Activated naive CD4-positive, alpha-beta T cell treated with anti-CD3 and anti-CD28 coated beads for 36 hours (primary cell): ENCODE measurements around the gene SLC39A11. TPM values are rescaled to one million over a fixed set of nuclear protein-coding genes. Genes with fewer than 3 reads are reported as not detected.
"Not testable (repeated sequence)": the region's sequence is repeated elsewhere in the genome, so short reads cannot be mapped to it uniquely, and the experiment has no call there.

Source experiments
- CTCF ChIA-PET: fragments of 350-600 bp; sonication (Branson Sonifier 250); formaldehyde crosslinking; loops from one replicate; lab custom pipeline; 2021; ENCODE audit warnings: antibody characterized with exemption; lab: Charles Lee
- DNase-seq: peaks from one replicate; pipeline ENCODE4 v3.0.0-alpha.2; 2020
- H3K27ac Mint-ChIP-seq: one replicate; pipeline ENCODE4 v1.8.0; 2021; ENCODE audit warnings: mild to moderate bottlenecking, mixed read lengths
- H3K27me3 Mint-ChIP-seq: one replicate; pipeline ENCODE4 v1.8.0; 2021; ENCODE audit warnings: low read depth, mixed read lengths
- H3K36me3 Mint-ChIP-seq: one replicate; pipeline ENCODE4 v1.8.0; 2021; ENCODE audit warnings: low read depth, mixed read lengths
- H3K4me1 Mint-ChIP-seq: one replicate; pipeline ENCODE4 v1.8.0; 2021; ENCODE audit warnings: low read depth, mixed read lengths
- H3K4me3 Mint-ChIP-seq: one replicate; pipeline ENCODE4 v1.8.0; 2021; ENCODE audit warnings: mild to moderate bottlenecking, moderate library complexity, mixed read lengths
- H3K9me3 Mint-ChIP-seq: one replicate; pipeline ENCODE4 v1.8.0; 2021; ENCODE audit warnings: mixed read lengths
- intact Hi-C: fragments of 100-400 bp; cut with micrococcal nuclease; formaldehyde crosslinking; loops from one replicate; pipeline ENCODE4 v1.15.1; 2023
- total RNA-seq, 2 experiments: library from RNA; stranded (reverse); gene quantifications; one replicate each; pipeline ENCODE4 v1.2.3, GENCODE V29; 2021

The SLC39A11 gene
- total RNA-seq, 2 experiments from 2014 or later = 14.0 to 16.4 TPM

GRCh38 chr17:73011016-73011486 lies 81.4 kb downstream of the SLC39A11 start:
- CTCF ChIA-PET = interaction anchor here (1.1 kb wide), 1 partner anchor 285 kb away, joined by 3 read pairs; no protein-coding TSS in a partner anchor
- intact Hi-C loops = no loop called here
- DNase-seq = peak; percentile 5
- H3K27ac Mint-ChIP-seq = no peak overlapping the region
- no peaks in the 10 kb centered on the region for H3K27me3 Mint-ChIP-seq
- H3K36me3 Mint-ChIP-seq = peaks cover 2% of the 10 kb centered on the region
- H3K9me3 Mint-ChIP-seq = no peaks in the 10 kb centered on the region
- H3K4me1 Mint-ChIP-seq = peaks cover 8% of the 10 kb centered on the region
- H3K4me3 Mint-ChIP-seq = no peak overlapping the region

GRCh38 chr17:73010414-73010813 lies 82.1 kb downstream of the SLC39A11 start:
- Mint-ChIP-seq H3K4me3 (no peak overlapping the region), H3K9me3 (no peaks in the 10 kb centered on the region), H3K4me1 (peaks cover 8% of the 10 kb centered on the region), H3K36me3 (peaks cover 5% of the 10 kb centered on the region), H3K27ac (no peak overlapping the region), H3K27me3 (no peaks in the 10 kb centered on the region)
- CTCF ChIA-PET = interaction anchor here (1.1 kb wide), 1 partner anchor 285 kb away, joined by 3 read pairs; no protein-coding TSS in a partner anchor
- intact Hi-C loops = no loop called here
- DNase-seq = no peak

- Mint-ChIP-seq H3K27ac (no peak overlapping the region), H3K4me1 (peaks cover 8% of the 10 kb centered on the region), H3K27me3 (no peaks in the 10 kb centered on the region), H3K36me3 (peaks cover 7% of the 10 kb centered on the region), H3K9me3 (no peaks in the 10 kb centered on the region), H3K4me3 (no peak overlapping the region)
- DNase-seq = no peak
- intact Hi-C loops = no loop called here
- CTCF ChIA-PET = interaction anchor here (1.1 kb wide), 1 partner anchor 21 kb away, joined by 3 read pairs; no protein-coding TSS in a partner anchor
These were observed 85.1 kb downstream of the SLC39A11 start for GRCh38 chr17:73007407-73007806.

- Mint-ChIP-seq H3K36me3 (peaks cover 7% of the 10 kb centered on the region), H3K27me3 (no peaks in the 10 kb centered on the region), H3K9me3 (no peaks in the 10 kb centered on the region), H3K4me1 (no peaks in the 10 kb centered on the region), H3K4me3 (no peak overlapping the region), H3K27ac (no peak overlapping the region)
- CTCF ChIA-PET = interaction anchor here (0.7 kb wide), 1 partner anchor 33 kb away, joined by 3 read pairs; no protein-coding TSS in a partner anchor
- intact Hi-C loops = no loop called here
- no peak for DNase-seq
These were observed 87.1 kb downstream of the SLC39A11 start for GRCh38 chr17:73005360-73005759.

GRCh38 chr17:73003487-73003886 lies 89.0 kb downstream of the SLC39A11 start:
- H3K27me3 Mint-ChIP-seq = no peaks in the 10 kb centered on the region
- H3K4me1 Mint-ChIP-seq = no peaks in the 10 kb centered on the region
- DNase-seq = no peak
- no peak overlapping the region for H3K27ac Mint-ChIP-seq
- CTCF ChIA-PET = no interaction called here
- H3K9me3 Mint-ChIP-seq = no peaks in the 10 kb centered on the region
- H3K4me3 Mint-ChIP-seq = no peak overlapping the region
- peaks cover 7% of the 10 kb centered on the region for H3K36me3 Mint-ChIP-seq
- intact Hi-C loops = no loop called here

GRCh38 chr17:73000832-73001231 lies 91.7 kb downstream of the SLC39A11 start:
- no peak for DNase-seq
- H3K27ac Mint-ChIP-seq = no peak overlapping the region
- peaks cover 2% of the 10 kb centered on the region for H3K9me3 Mint-ChIP-seq
- CTCF ChIA-PET = no interaction called here
- peaks cover 5% of the 10 kb centered on the region for H3K36me3 Mint-ChIP-seq
- no peaks in the 10 kb centered on the region for H3K4me1 Mint-ChIP-seq
- H3K4me3 Mint-ChIP-seq = no peak overlapping the region
- intact Hi-C loops = no loop called here
- no peaks in the 10 kb centered on the region for H3K27me3 Mint-ChIP-seq

GRCh38 chr17:72999474-72999873 lies 93.0 kb downstream of the SLC39A11 start:
- H3K4me1 Mint-ChIP-seq, H3K27me3 Mint-ChIP-seq, H3K27ac Mint-ChIP-seq, CTCF ChIA-PET, intact Hi-C loops, DNase-seq, H3K4me3 Mint-ChIP-seq, H3K9me3 Mint-ChIP-seq, H3K36me3 Mint-ChIP-seq: not testable (repeated sequence)

GRCh38 chr17:72998343-72998742 lies 94.1 kb downstream of the SLC39A11 start:
- Mint-ChIP-seq H3K9me3 (peaks cover 2% of the 10 kb centered on the region), H3K4me1 (peaks cover 6% of the 10 kb centered on the region), H3K36me3 (peaks cover 1% of the 10 kb centered on the region), H3K4me3 (no peak overlapping the region), H3K27me3 (no peaks in the 10 kb centered on the region), H3K27ac (no peak overlapping the region)
- CTCF ChIA-PET = interaction anchor here (0.6 kb wide), 1 partner anchor 31 kb away, joined by 3 read pairs; no protein-coding TSS in a partner anchor
- intact Hi-C loops = no loop called here
- DNase-seq = no peak

GRCh38 chr17:72997559-72997958 lies 94.9 kb downstream of the SLC39A11 start:
- H3K27me3 Mint-ChIP-seq = no peaks in the 10 kb centered on the region
- no peak overlapping the region for H3K4me3 Mint-ChIP-seq
- intact Hi-C loops = no loop called here
- CTCF ChIA-PET = no interaction called here
- DNase-seq = no peak
- H3K9me3 Mint-ChIP-seq = peaks cover 2% of the 10 kb centered on the region
- peaks cover 1% of the 10 kb centered on the region for H3K36me3 Mint-ChIP-seq
- no peak overlapping the region for H3K27ac Mint-ChIP-seq
- H3K4me1 Mint-ChIP-seq = peaks cover 11% of the 10 kb centered on the region

GRCh38 chr17:72996791-72997190 lies 95.7 kb downstream of the SLC39A11 start:
- CTCF ChIA-PET = no interaction called here
- intact Hi-C loops = no loop called here

GRCh38 chr17:72995008-72995656 lies 97.4 kb downstream of the SLC39A11 start:
- no peaks in the 10 kb centered on the region for H3K27me3 Mint-ChIP-seq
- no peak for DNase-seq
- CTCF ChIA-PET = interaction anchor here (3.0 kb wide), 1 partner anchor 9 kb away, joined by 17 read pairs; no protein-coding TSS in a partner anchor

More at GRCh38 chr17:72996791-72997190, 95.7 kb downstream of the SLC39A11 start:
- DNase-seq = no peak
- H3K9me3 Mint-ChIP-seq = peaks cover 2% of the 10 kb centered on the region
- H3K4me1 Mint-ChIP-seq = peaks cover 14% of the 10 kb centered on the region
- H3K36me3 Mint-ChIP-seq = peaks cover 1% of the 10 kb centered on the region
- H3K27me3 Mint-ChIP-seq = no peaks in the 10 kb centered on the region
- H3K27ac Mint-ChIP-seq = no peak overlapping the region
- H3K4me3 Mint-ChIP-seq = no peak overlapping the region

GRCh38 chr17:72992783-72993467 lies 99.6 kb downstream of the SLC39A11 start:
- peaks cover 14% of the 10 kb centered on the region for H3K4me1 Mint-ChIP-seq
- H3K4me3 Mint-ChIP-seq, H3K27me3 Mint-ChIP-seq, H3K36me3 Mint-ChIP-seq, H3K27ac Mint-ChIP-seq, intact Hi-C loops, H3K9me3 Mint-ChIP-seq: not testable (repeated sequence)
- DNase-seq = peak; percentile 52
- CTCF ChIA-PET = interaction anchor here (0.6 kb wide), 1 partner anchor 159 kb away, joined by 3 read pairs; no protein-coding TSS in a partner anchor

More at GRCh38 chr17:72995008-72995656, 97.4 kb downstream of the SLC39A11 start:
- Mint-ChIP-seq H3K4me3 (no peak overlapping the region), H3K36me3 (peaks cover 1% of the 10 kb centered on the region), H3K27ac (no peak overlapping the region), H3K9me3 (peaks cover 2% of the 10 kb centered on the region), H3K4me1 (peaks cover 14% of the 10 kb centered on the region)
- intact Hi-C loops = no loop called here
